PFSK-1 (cell line): ENCODE data around the gene FAM81A.

Experiments
- FOXP2 ChIP-seq: optimal IDR thresholded peaks from 2 replicates; pipeline ENCODE3; 2011; ENCODE audit warnings: borderline replicate concordance, control low read depth, inconsistent platforms; ENCODE audit not compliant: insufficient read depth; ENCODE audit errors: extremely low read length, extremely low read depth
- POLR2AphosphoS5 ChIP-seq: IDR thresholded peaks from 2 replicates; pipeline ENCODE4 v1.6.1; 2012; ENCODE audit warnings: low read depth, mild to moderate bottlenecking, control low read depth, low read length, moderate library complexity
- REST ChIP-seq, 2 experiments: IDR thresholded peaks; 2 replicates each; pipeline versions ENCODE4 v1.6.1 to v1.8.0; 2011 to 2012; ENCODE audit warnings: low read depth in 2 of 2, low read length in 2 of 2, control low read depth in 1 of 2, inconsistent platforms in 1 of 2, mild to moderate bottlenecking in 1 of 2, moderate library complexity in 1 of 2; ENCODE audit not compliant: insufficient read depth in 1 of 2
- SIN3A ChIP-seq: IDR thresholded peaks from 2 replicates; pipeline ENCODE4 v1.6.1; 2012; ENCODE audit warnings: mild to moderate bottlenecking, low read length, moderate library complexity, borderline replicate concordance; ENCODE audit not compliant: insufficient read depth
- TAF1 ChIP-seq: IDR thresholded peaks from 2 replicates; pipeline ENCODE4 v1.6.1; 2012; ENCODE audit warnings: low read length, control low read depth, borderline replicate concordance; ENCODE audit not compliant: insufficient read depth

The FAM81A gene

GRCh38 chr15:59543721-59544547 lies 105.9 kb downstream of the FAM81A start:
- TF ChIP-seq POLR2AphosphoS5, result no peak
- no peak for TF ChIP-seq FOXP2
- TF ChIP-seq REST (IDR thresholded peaks at IDR 0.05; ENCODE audit: insufficient read depth in 1 of 2, low read depth in 2 of 2, low read length in 2 of 2), result no peak
- no peak for TF ChIP-seq TAF1
- no peak for TF ChIP-seq SIN3A

- TF ChIP-seq POLR2AphosphoS5 (no peak), SIN3A (no peak), REST (IDR thresholded peaks at IDR 0.05; ENCODE audit: insufficient read depth in 1 of 2, low read depth in 2 of 2, low read length in 2 of 2) (no peak), FOXP2 (no peak), TAF1 (no peak)
Observed at GRCh38 chr15:59545573-59545972, 107.6 kb downstream of the FAM81A start.

- TF ChIP-seq FOXP2 (no peak), POLR2AphosphoS5 (no peak), SIN3A (no peak), TAF1 (no peak), REST (IDR thresholded peaks at IDR 0.05; ENCODE audit: insufficient read depth in 1 of 2, low read depth in 2 of 2, low read length in 2 of 2) (no peak)
Observed at GRCh38 chr15:59548501-59549226, 110.7 kb downstream of the FAM81A start.

GRCh38 chr15:59549301-59550185 lies 111.6 kb downstream of the FAM81A start:
- TF ChIP-seq TAF1 (no peak), REST (IDR thresholded peaks at IDR 0.05; ENCODE audit: insufficient read depth in 1 of 2, low read depth in 2 of 2, low read length in 2 of 2) (no peak)
